Stimulated activated CD8-positive, alpha-beta memory T cell treated with anti-CD3 and anti-CD28 coated beads, Interleukin-12 subunit alpha, Interleukin-12 subunit beta, amount 100 ng/mL, for 4 hours (primary cell): ENCODE measurements around the gene MAN2B2.

Source experiments
- DNase-seq: peaks from one replicate; pipeline ENCODE4 v3.0.0-alpha.2; 2020; ENCODE audit warnings: low read depth

The MAN2B2 gene

DNA sequence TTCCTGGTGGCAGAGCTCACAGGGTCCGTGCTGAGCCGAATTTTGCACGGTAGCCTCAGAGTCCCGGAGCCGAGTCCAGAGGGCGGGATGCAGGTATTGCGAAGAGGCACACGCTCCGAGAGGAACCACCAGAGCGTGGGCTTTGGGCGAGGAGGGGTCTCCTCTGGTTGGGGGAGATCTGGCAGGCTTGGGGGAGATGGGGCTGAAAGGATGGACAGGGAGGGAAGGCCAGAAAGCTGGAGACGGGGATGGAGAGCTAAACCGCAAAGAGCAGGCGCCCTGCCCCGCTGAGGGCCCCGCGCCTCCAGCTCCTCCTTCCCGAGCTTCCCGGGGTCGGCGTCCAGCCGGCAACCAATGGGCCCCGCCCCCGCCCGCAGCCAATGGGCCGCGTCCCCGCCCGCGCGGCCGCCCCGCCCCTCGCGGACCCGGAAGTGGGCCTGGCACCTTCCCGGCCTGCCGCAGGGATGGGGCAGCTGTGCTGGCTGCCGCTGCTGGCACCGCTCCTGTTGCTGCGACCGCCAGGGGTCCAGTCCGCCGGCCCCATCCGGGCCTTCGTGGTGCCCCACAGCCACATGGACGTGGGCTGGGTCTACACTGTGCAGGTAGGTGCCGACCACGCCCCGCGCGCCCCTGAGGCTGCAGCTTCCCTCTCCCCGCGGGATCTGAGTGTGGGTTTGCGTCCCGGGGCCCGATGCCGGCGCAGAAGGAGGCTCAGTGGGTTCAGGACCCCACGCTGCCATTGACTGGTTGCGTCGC is at the start of gene MAN2B2:
Gene MAN2B2 (plus strand): TSS at position 443 of the 756 bp plus-strand sequence. CDS start 22 bp downstream, at position 465.
- peak; percentile 75 for DNase-seq

DNA sequence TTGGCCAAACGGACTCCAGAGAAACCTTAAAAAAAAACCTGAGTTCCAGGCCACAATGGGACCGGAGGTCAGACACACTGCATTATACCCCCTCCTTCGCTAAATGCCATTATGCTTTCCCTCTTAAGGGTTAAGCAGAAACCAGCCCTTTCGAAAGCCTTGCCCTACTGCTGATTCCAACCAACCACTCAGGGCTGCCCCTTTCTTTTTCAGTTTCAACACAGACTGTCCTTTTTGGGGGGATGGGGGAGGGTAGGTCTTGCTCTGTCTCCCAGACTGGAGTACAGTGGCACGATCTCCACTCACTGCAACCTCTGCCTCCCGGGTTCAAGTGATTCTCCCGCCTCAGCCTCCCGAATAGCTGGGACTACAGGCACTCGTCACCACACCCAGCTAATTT is 49.5 kb upstream of the MAN2B2 start:
- DNase-seq: no peak

GRCh38 chr4:6526156-6526555 is 48.8 kb upstream of the MAN2B2 start:
- DNase-seq: no peak

DNA sequence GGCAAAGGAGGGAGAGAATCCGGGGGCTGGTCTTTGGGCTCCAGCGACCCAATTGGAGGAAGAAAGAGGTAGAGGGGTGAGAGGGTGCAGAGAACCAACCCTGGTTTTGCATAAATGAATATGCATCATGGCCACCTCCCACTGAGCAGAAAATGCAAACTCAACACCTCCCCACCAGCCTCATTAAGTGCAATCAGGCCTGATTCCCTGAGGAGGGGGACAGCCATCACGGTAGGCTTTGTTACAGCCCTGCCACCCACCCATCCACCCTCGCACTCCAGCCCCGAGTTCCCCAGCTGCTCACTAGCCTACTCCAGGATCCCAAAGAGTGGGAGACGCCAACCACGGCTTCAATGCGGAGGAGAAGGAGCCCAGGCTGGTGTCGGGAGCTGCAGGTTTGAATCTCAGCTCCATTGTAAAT is 48.3 kb upstream of the MAN2B2 start:
- DNase-seq: no peak

DNA sequence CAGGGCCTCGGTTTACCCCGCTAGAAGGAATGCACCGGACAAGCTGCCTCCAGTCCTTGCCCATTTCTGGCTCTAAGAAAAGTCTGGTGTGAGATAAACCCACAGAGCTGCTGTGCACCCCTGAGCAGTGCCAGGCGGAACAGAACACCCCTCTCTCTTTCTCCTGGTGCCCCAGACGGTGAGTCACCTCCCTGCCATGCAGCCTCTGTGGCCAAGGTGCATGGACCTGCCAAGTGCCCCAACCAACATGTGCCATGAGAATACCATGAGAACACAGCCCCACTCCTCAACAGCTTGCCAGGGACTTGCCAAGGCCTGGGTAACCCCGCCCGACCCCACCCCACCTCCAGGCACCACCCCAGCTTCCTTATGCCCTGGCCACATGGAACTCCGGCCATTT is 47.7 kb upstream of the MAN2B2 start:
- DNase-seq: no peak

DNA sequence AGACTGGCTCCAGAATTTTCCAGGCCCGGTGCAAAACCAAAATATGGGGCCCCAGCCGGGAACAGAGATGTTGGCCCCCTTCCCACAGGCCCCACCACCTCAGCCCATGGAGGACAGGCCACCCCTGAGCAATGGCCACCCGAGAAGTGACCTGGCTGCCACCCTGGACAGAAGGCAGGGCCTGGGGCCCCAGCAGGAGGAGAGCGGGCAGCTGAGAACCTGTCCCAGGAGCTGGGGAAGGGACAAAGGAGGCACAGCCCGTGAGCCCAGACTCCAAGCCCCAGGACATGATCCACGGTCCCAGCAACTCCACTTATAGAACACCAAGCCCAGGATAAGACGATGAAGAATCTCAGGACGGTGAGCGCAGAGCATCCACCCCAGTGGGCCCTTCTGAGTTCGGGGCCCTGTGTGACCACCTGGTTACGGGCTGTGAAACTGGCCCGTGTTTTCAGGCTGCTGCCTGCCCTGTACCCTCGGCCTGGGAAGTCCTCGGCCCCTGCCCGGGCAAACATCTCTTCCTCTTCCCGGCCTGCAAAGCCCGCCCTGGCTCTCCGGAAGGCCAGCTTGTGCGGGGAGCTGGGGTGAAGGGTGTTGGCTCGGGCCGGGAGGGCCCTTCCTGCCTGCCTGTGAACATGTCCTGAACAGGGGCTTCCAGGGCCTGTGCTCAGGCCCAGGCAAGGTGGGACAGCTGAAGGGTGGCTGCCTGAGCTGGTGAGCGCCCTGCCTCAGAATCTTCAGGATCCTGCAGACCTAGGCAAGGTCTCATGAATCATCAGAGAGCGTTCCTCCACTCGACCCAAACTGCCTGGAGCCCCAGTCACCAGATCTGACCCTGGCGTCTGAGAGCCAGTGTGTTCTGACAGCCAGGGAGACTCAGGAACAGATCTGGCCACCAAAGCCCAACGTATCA is 47.0 kb upstream of the MAN2B2 start:
- DNase-seq: no peak

DNA sequence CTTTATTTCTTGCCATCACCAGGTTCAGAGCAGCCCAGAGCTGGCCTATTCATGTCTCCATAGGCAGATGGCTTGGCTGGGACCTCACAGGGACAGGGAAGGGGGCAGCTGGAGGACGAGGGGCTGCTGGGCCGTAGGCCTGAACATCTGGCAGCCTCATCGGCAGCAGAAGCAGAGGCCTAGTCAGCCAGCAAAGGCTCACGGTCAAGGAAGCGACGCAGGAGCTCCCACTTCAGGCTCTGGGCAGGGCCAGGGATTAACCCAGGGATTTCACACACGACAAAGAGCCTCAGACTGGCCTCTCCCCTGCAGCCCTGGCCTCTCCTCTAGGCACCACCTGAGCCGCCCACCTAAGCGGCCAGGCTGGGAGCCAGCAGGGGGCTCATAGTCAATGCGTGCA is 46.0 kb upstream of the MAN2B2 start:
- DNase-seq: no peak

- DNase-seq: no peak
Observed at GRCh38 chr4:6530301-6530700, 44.7 kb upstream of the MAN2B2 start.

DNA sequence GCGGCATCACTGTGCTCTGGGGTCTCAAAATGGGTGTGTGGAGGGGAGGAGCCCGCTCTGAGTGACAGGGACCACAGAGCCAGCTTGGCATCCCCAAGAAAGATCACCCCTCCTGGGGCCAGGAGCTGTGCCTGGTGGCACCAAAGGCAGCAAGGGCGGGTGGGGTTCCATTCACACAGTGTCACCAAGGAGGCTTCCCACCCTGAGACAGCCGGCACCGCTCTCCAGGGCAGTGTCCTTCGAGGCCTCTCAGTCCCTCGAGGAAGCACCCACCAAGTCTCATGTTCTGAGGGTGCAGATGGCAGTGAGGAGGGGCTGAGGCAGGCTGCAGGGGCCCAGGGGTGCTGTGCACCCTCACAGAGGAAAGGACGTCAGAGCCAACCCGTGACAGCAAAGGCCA is 44.0 kb upstream of the MAN2B2 start:
- DNase-seq: no peak

GRCh38 chr4:6532102-6532501 is 42.9 kb upstream of the MAN2B2 start:
- no peak for DNase-seq

DNA sequence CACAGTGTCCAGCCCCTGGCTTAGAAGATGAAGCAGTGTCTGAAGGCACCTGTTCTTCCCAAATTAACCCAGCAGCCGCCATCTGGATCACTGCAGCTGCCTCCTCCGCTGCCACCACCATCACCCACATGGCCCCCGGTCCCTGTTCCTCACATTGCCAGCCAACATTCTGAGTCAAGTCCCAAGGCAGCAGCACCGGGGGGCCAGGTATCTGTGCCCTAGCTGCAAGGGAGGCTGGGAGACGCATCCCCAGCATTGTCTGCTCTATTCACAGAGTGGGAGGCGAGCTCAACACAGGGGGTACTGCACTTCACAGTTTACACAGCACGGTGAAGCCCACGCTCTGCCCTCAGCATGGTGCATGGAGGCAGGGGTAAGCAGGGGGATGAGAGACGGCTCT is 42.3 kb upstream of the MAN2B2 start:
- DNase-seq: no peak

DNA sequence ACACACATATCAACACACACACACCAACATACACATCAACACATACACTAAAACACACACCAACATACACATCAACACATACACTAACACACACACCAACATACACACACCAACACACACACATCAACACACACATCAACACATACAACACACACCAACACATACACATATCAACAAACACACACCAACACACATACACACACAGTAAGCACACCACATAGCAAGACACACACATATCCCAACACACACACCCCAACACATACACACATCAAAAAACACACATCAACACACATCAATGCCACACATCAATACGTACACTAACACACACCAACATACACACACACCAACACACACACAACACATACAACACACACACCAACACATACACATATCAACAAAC is 40.9 kb upstream of the MAN2B2 start:
- no peak for DNase-seq

GRCh38 chr4:6534618-6535328 is 40.2 kb upstream of the MAN2B2 start:
- no peak for DNase-seq

- no peak for DNase-seq
Observed at GRCh38 chr4:6535329-6535692, 39.7 kb upstream of the MAN2B2 start.

DNA sequence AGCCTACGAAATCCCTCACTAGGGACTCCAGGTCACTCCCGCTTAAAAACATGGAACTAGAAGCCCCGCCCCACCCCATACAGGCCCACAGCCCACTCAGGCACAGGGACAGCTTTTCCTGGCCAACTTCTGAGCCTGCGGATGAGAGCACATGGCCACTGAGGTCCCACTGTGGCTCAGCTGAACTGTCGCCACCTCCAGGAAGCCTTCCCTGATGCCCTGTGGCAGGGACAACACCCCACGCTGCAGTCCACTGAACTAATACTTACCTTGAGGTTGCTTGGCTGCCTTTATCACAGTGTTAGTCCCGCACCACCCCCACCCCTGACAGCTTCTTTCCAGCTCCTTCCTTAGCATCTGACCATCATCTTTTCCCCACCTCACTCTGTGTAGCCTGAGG is 39.3 kb upstream of the MAN2B2 start:
- no peak for DNase-seq

- DNase-seq: no peak
Observed at GRCh38 chr4:6538111-6538510, 36.9 kb upstream of the MAN2B2 start.

DNA sequence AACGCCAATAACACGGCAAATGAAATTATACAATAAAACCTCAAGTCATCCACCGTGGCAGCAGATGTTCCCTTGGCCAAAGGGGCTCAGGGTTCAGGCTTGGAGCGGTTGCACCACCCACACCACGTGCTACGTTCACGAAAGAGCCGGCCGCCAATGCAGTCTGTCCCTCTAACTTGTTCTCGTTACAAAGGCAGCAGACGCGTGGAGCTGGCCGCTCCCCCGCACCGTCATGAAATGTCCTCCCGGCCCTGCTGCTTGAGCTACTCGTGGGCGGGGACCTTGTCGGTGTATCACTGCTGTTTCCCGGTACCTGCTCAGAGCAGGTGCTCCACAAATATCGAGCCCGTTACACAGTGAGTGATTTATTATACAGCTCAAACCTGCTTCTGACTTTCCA is 36.4 kb upstream of the MAN2B2 start:
- DNase-seq: no peak

DNA sequence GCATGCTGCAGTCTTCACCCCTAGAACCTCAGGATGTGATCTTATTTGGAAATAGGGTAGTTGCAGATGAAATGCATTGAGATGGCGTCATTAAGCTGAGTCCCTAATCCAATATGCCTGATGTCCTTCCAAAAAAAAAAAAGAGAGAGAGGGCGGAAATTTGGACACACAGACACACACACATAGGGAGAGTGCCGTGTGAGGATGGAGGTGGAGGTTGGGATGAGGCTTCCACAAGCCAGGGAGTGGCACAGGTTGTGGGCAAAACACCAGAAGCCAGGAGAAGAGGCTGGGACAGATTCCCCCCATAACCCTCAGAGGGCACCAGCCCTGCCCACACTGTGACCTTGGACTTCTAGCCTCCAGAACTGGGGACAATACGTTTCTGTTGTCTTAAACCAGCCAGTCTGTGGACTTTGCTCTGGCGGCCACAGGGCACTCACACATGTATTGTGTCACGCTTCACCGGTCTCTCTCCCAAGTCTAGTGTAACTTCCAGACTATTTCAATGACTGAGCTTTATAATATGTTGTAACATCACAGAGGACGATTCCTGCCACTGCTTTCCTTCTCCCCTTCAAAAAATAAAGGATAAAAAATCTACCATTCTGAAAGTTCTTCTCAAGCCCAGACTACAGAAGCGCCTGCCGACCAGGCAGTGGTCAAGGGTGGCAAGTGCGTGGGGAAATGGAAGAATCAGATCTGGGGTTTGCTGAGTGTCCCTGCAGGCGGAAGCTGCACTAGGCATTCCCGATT is 35.8 kb upstream of the MAN2B2 start:
- DNase-seq: no peak

DNA sequence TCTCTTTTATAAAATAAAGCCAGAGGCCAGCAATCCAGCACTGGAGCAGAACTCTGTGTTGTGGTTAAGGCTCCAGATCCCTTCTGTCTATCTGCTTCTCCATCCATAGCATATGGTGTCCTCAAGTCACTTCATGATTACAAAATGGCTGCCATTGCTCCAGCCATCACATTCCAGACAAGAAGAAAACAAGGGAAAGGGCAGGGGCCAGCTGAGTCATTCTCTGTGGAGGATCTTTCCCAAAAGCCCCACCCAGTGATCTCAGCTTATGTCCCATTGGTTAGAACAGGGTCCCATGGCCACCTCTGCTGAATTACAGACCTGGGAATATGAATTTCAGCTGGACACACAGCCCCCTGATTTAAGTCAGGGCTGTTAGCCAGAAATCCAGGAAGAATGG is 34.1 kb upstream of the MAN2B2 start:
- no peak for DNase-seq

GRCh38 chr4:6541789-6542188 is 33.2 kb upstream of the MAN2B2 start:
- DNase-seq: no peak

- DNase-seq: no peak
Observed at GRCh38 chr4:6542951-6543350, 32.0 kb upstream of the MAN2B2 start.

- no peak for DNase-seq
Observed at GRCh38 chr4:6546091-6546490, 28.9 kb upstream of the MAN2B2 start.
